ENCODE measurements around the gene MCF2L.

Gene MCF2L

GRCh38 chr13:113006660-113007059 lies 37.6 kb downstream of the MCF2L start:
- peaks cover 0 to 2% (median 0%) of the 10 kb centered on the region in 3 experiments for H3K27me3 ChIP-seq (ENCODE audit: control insufficient read depth in 3 of 3, insufficient read depth in 3 of 3, low read depth in 1 of 3, low read length in 3 of 3)

GRCh38 chr13:113008851-113009250 lies 39.8 kb downstream of the MCF2L start:
- no peaks in the 10 kb centered on the region for H3K27me3 ChIP-seq (ENCODE audit: control insufficient read depth in 3 of 3, insufficient read depth in 3 of 3, low read depth in 1 of 3, low read length in 3 of 3)
- no peak overlapping the region for H2BK5ac ChIP-seq (ENCODE audit: low read length)
- no peak for DNase-seq (ENCODE audit: low spot score)
- no peak overlapping the region for H3K4me3 ChIP-seq (ENCODE audit: low read length in 2 of 2)
- peaks cover 2 to 4% of the 10 kb centered on the region in 2 donors for H3K4me1 ChIP-seq (ENCODE audit: control insufficient read depth in 2 of 2, insufficient read depth in 1 of 2, low read depth in 1 of 2, low read length in 2 of 2)
- no peak overlapping the region for H3K9ac ChIP-seq (ENCODE audit: low read depth, low read length, poor library complexity)
- H3K4me2 ChIP-seq (ENCODE audit: insufficient read depth, low read length, poor library complexity, severe bottlenecking), result no peak overlapping the region
- H3K18ac ChIP-seq (ENCODE audit: low read length), result peak overlapping the region; percentile 55
- no peak overlapping the region for H3K4ac ChIP-seq (ENCODE audit: low read length)
- peaks cover 10 to 29% of the 10 kb centered on the region in 2 donors for H3K36me3 ChIP-seq (replicated peaks in 1 of 2; ENCODE audit: control insufficient read depth in 2 of 2, insufficient read depth in 2 of 2, low read length in 2 of 2)
- H3K14ac ChIP-seq (ENCODE audit: low read length), result no peak overlapping the region
- H2BK12ac ChIP-seq (ENCODE audit: low read length), result no peak overlapping the region
- no peak overlapping the region for H4K91ac ChIP-seq (ENCODE audit: low read depth, low read length, poor library complexity)
- H4K8ac ChIP-seq (ENCODE audit: low read depth, low read length), result no peak overlapping the region
- no peak overlapping the region for H2BK120ac ChIP-seq (ENCODE audit: low read depth, low read length)
- peak overlapping the region; percentile 40 for H2AK5ac ChIP-seq (ENCODE audit: low read depth, low read length)
- no peak overlapping the region for H2BK15ac ChIP-seq (ENCODE audit: low read length)
- H3K27ac ChIP-seq (replicated peaks; ENCODE audit: low read length), result no peak overlapping the region
- WGBS, 2 donors (ENCODE audit: extremely low coverage in 2 of 2, insufficient read length in 2 of 2, insufficient replicate concordance in 1 of 2), result no CpG with 5 or more reads among the region's 33 CpGs
- no peak overlapping the region for H3K23ac ChIP-seq (ENCODE audit: low read depth, low read length, poor library complexity)
- no peak overlapping the region for H2AFZ ChIP-seq (ENCODE audit: low read length)
- peaks cover 9 to 16% of the 10 kb centered on the region in 2 donors for H3K9me3 ChIP-seq (replicated peaks in 1 of 2; ENCODE audit: control insufficient read depth in 2 of 2, insufficient read depth in 1 of 2, low read depth in 1 of 2, low read length in 2 of 2)
- peaks cover 26% of the 10 kb centered on the region for H3K79me1 ChIP-seq (ENCODE audit: low read depth, low read length)

More at GRCh38 chr13:113006660-113007059, 37.6 kb downstream of the MCF2L start:
- no peak overlapping the region for H2BK5ac ChIP-seq (ENCODE audit: low read length)
- peaks cover 10 to 26% of the 10 kb centered on the region in 2 donors for H3K36me3 ChIP-seq (replicated peaks in 1 of 2; ENCODE audit: control insufficient read depth in 2 of 2, insufficient read depth in 2 of 2, low read length in 2 of 2)
- no peak overlapping the region for H2AFZ ChIP-seq (ENCODE audit: low read length)
- H3K4me1 ChIP-seq (ENCODE audit: control insufficient read depth in 2 of 2, insufficient read depth in 1 of 2, low read depth in 1 of 2, low read length in 2 of 2), result peaks cover 8 to 13% of the 10 kb centered on the region in 2 donors
- peaks cover 9 to 16% of the 10 kb centered on the region in 2 donors for H3K9me3 ChIP-seq (replicated peaks in 1 of 2; ENCODE audit: control insufficient read depth in 2 of 2, insufficient read depth in 1 of 2, low read depth in 1 of 2, low read length in 2 of 2)
- no peak overlapping the region for H3K23ac ChIP-seq (ENCODE audit: low read depth, low read length, poor library complexity)
- peak overlapping the region; percentile 84 for H3K14ac ChIP-seq (ENCODE audit: low read length)
- H4K91ac ChIP-seq (ENCODE audit: low read depth, low read length, poor library complexity), result no peak overlapping the region
- no peak for DNase-seq (ENCODE audit: low spot score)
- H4K8ac ChIP-seq (ENCODE audit: low read depth, low read length), result no peak overlapping the region
- H3K9ac ChIP-seq (ENCODE audit: low read depth, low read length, poor library complexity), result no peak overlapping the region
- H3K79me1 ChIP-seq (ENCODE audit: low read depth, low read length), result peaks cover 27% of the 10 kb centered on the region
- no peak overlapping the region for H3K4ac ChIP-seq (ENCODE audit: low read length)
- no peak overlapping the region for H2BK15ac ChIP-seq (ENCODE audit: low read length)
- no peak overlapping the region for H3K4me2 ChIP-seq (ENCODE audit: insufficient read depth, low read length, poor library complexity, severe bottlenecking)
- H2AK5ac ChIP-seq (ENCODE audit: low read depth, low read length), result peak overlapping the region; percentile 90
- H3K18ac ChIP-seq (ENCODE audit: low read length), result peak overlapping the region; percentile 87
- no peak overlapping the region for H3K27ac ChIP-seq (replicated peaks; ENCODE audit: low read length)
- H2BK120ac ChIP-seq (ENCODE audit: low read depth, low read length), result no peak overlapping the region
- no peak overlapping the region for H2BK12ac ChIP-seq (ENCODE audit: low read length)
- no peak overlapping the region for H3K4me3 ChIP-seq (ENCODE audit: low read length in 2 of 2)
- WGBS, 2 donors (ENCODE audit: extremely low coverage in 2 of 2, insufficient read length in 2 of 2, insufficient replicate concordance in 1 of 2), result no CpG with 5 or more reads among the region's 16 CpGs

- peak overlapping the region; percentile 65 for H3K18ac ChIP-seq (ENCODE audit: low read length)
- no peak overlapping the region for H3K27ac ChIP-seq (replicated peaks; ENCODE audit: low read length)
- H2AFZ ChIP-seq (ENCODE audit: low read length), result no peak overlapping the region
- no peak overlapping the region for H3K23ac ChIP-seq (ENCODE audit: low read depth, low read length, poor library complexity)
- no peak overlapping the region for H4K8ac ChIP-seq (ENCODE audit: low read depth, low read length)
- no peak overlapping the region for H2BK12ac ChIP-seq (ENCODE audit: low read length)
- peaks cover 5 to 16% of the 10 kb centered on the region in 2 donors for H3K9me3 ChIP-seq (replicated peaks in 1 of 2; ENCODE audit: control insufficient read depth in 2 of 2, insufficient read depth in 1 of 2, low read depth in 1 of 2, low read length in 2 of 2)
- no peak overlapping the region for H3K9ac ChIP-seq (ENCODE audit: low read depth, low read length, poor library complexity)
- H2BK15ac ChIP-seq (ENCODE audit: low read length), result no peak overlapping the region
- no peak overlapping the region for H2BK5ac ChIP-seq (ENCODE audit: low read length)
- no peaks in the 10 kb centered on the region for H3K27me3 ChIP-seq (ENCODE audit: control insufficient read depth in 3 of 3, insufficient read depth in 3 of 3, low read depth in 1 of 3, low read length in 3 of 3)
- no peak overlapping the region for H3K4ac ChIP-seq (ENCODE audit: low read length)
- peaks cover 6 to 25% of the 10 kb centered on the region in 2 donors for H3K36me3 ChIP-seq (replicated peaks in 1 of 2; ENCODE audit: control insufficient read depth in 2 of 2, insufficient read depth in 2 of 2, low read length in 2 of 2)
- no peak overlapping the region for H2AK5ac ChIP-seq (ENCODE audit: low read depth, low read length)
- no peak overlapping the region for H3K4me2 ChIP-seq (ENCODE audit: insufficient read depth, low read length, poor library complexity, severe bottlenecking)
- peaks cover 4 to 5% of the 10 kb centered on the region in 2 donors for H3K4me1 ChIP-seq (ENCODE audit: control insufficient read depth in 2 of 2, insufficient read depth in 1 of 2, low read depth in 1 of 2, low read length in 2 of 2)
- no peak for DNase-seq (ENCODE audit: low spot score)
- H3K79me1 ChIP-seq (ENCODE audit: low read depth, low read length), result peaks cover 24% of the 10 kb centered on the region
- no peak overlapping the region for H3K4me3 ChIP-seq (ENCODE audit: low read length in 2 of 2)
- WGBS, 2 donors (ENCODE audit: extremely low coverage in 2 of 2, insufficient read length in 2 of 2, insufficient replicate concordance in 1 of 2), result no CpG with 5 or more reads among the region's 17 CpGs
- no peak overlapping the region for H2BK120ac ChIP-seq (ENCODE audit: low read depth, low read length)
- H3K14ac ChIP-seq (ENCODE audit: low read length), result no peak overlapping the region
- H4K91ac ChIP-seq (ENCODE audit: low read depth, low read length, poor library complexity), result no peak overlapping the region
Measured at GRCh38 chr13:113009743-113010509, 40.9 kb downstream of the MCF2L start.

GRCh38 chr13:113010510-113010865 lies 41.5 kb downstream of the MCF2L start:
- no peak overlapping the region for H3K14ac ChIP-seq (ENCODE audit: low read length)
- H4K8ac ChIP-seq (ENCODE audit: low read depth, low read length), result peak overlapping the region; percentile 93
- no peak overlapping the region for H3K4me3 ChIP-seq (ENCODE audit: low read length in 2 of 2)
- H3K9me3 ChIP-seq (replicated peaks in 1 of 2; ENCODE audit: control insufficient read depth in 2 of 2, insufficient read depth in 1 of 2, low read depth in 1 of 2, low read length in 2 of 2), result peaks cover 3 to 16% of the 10 kb centered on the region in 2 donors
- no peak overlapping the region for H2BK12ac ChIP-seq (ENCODE audit: low read length)
- H3K18ac ChIP-seq (ENCODE audit: low read length), result peak overlapping the region; percentile 65
- no peak overlapping the region for H2AK5ac ChIP-seq (ENCODE audit: low read depth, low read length)
- H2BK120ac ChIP-seq (ENCODE audit: low read depth, low read length), result no peak overlapping the region
- no peak overlapping the region for H3K23ac ChIP-seq (ENCODE audit: low read depth, low read length, poor library complexity)
- H2AFZ ChIP-seq (ENCODE audit: low read length), result no peak overlapping the region
- peaks cover 4 to 5% of the 10 kb centered on the region in 2 donors for H3K4me1 ChIP-seq (ENCODE audit: control insufficient read depth in 2 of 2, insufficient read depth in 1 of 2, low read depth in 1 of 2, low read length in 2 of 2)
- no peak overlapping the region for H3K4ac ChIP-seq (ENCODE audit: low read length)
- no peaks in the 10 kb centered on the region for H3K27me3 ChIP-seq (ENCODE audit: control insufficient read depth in 3 of 3, insufficient read depth in 3 of 3, low read depth in 1 of 3, low read length in 3 of 3)
- no peak overlapping the region for H4K91ac ChIP-seq (ENCODE audit: low read depth, low read length, poor library complexity)
- H3K4me2 ChIP-seq (ENCODE audit: insufficient read depth, low read length, poor library complexity, severe bottlenecking), result no peak overlapping the region
- WGBS, 2 donors (ENCODE audit: extremely low coverage in 2 of 2, insufficient read length in 2 of 2, insufficient replicate concordance in 1 of 2), result no CpG with 5 or more reads among the region's 12 CpGs
- H3K27ac ChIP-seq (replicated peaks; ENCODE audit: low read length), result no peak overlapping the region
- H3K36me3 ChIP-seq (replicated peaks in 1 of 2; ENCODE audit: control insufficient read depth in 2 of 2, insufficient read depth in 2 of 2, low read length in 2 of 2), result peaks cover 7 to 30% of the 10 kb centered on the region in 2 donors
- no peak overlapping the region for H2BK5ac ChIP-seq (ENCODE audit: low read length)
- peaks cover 20% of the 10 kb centered on the region for H3K79me1 ChIP-seq (ENCODE audit: low read depth, low read length)
- H2BK15ac ChIP-seq (ENCODE audit: low read length), result no peak overlapping the region
- no peak overlapping the region for H3K9ac ChIP-seq (ENCODE audit: low read depth, low read length, poor library complexity)
- no peak for DNase-seq (ENCODE audit: low spot score)

All from neuronal stem cell (in vitro differentiated cells).